HepG2 (cell line): ENCODE data around the gene EIF4EBP3. TPM values are rescaled to one million over a fixed set of nuclear protein-coding genes. Genes with fewer than 3 reads are reported as not detected.
A peak's percentile ranks its signal among the peaks of the same experiment; 100 is the strongest.

Experiments used
- AGO2 ChIP-seq: fragments of 200-400 bp; formaldehyde crosslinking; optimal IDR thresholded peaks from 2 replicates; pipeline ENCODE3; 2017; ENCODE audit warnings: mild to moderate bottlenecking, low read depth, low read length, moderate library complexity
- ARNT ChIP-seq: fragments of 450-650 bp; IDR thresholded peaks from 2 replicates; pipeline ENCODE4 v1.6.1; 2017
- CC2D1A ChIP-seq: sonication (generic); formaldehyde crosslinking; IDR thresholded peaks from 2 replicates; pipeline ENCODE4 v1.8.1; 2023; ENCODE audit warnings: mild to moderate bottlenecking, missing genetic modification reagents
- CERS6 ChIP-seq: sonication (generic); formaldehyde crosslinking; IDR thresholded peaks from 2 replicates; pipeline ENCODE4 v1.5.0; 2020; ENCODE audit warnings: missing genetic modification reagents
- FOXP1 ChIP-seq, 2 experiments: fragments of 450-650 bp in 1 of 2; IDR thresholded peaks; 2 replicates each; pipeline ENCODE4 v1.6.1; 2017 to 2018; ENCODE audit warnings: antibody characterized with exemption in 1 of 2
- GATA4 ChIP-seq: sonication (generic); IDR thresholded peaks from 2 replicates; pipeline ENCODE4 v1.6.1; 2016; ENCODE audit warnings: antibody characterized with exemption, low read depth, borderline replicate concordance
- IRX3 ChIP-seq: sonication (generic); formaldehyde crosslinking; IDR thresholded peaks from 2 replicates; pipeline ENCODE4 v1.8.1; 2023; ENCODE audit warnings: mild to moderate bottlenecking, low read depth, missing genetic modification reagents, borderline replicate concordance
- KDM5B ChIP-seq: sonication (generic); formaldehyde crosslinking; IDR thresholded peaks from 2 replicates; pipeline ENCODE4 v1.4.0; 2020; ENCODE audit warnings: missing genetic modification reagents, mild to moderate bottlenecking, borderline replicate concordance
- MBD4 ChIP-seq: IDR thresholded peaks from 2 replicates; pipeline ENCODE4 v1.6.1; 2012; ENCODE audit warnings: low read length, inconsistent platforms, borderline replicate concordance
- MTF2 ChIP-seq: sonication (generic); formaldehyde crosslinking; IDR thresholded peaks from 2 replicates; pipeline ENCODE4 v1.5.0; 2020; ENCODE audit warnings: missing genetic modification reagents, borderline replicate concordance
- NONO ChIP-seq, 2 experiments: fragments of 450-650 bp in 1 of 2; sonication (generic) in 1 of 2; formaldehyde crosslinking in 1 of 2; IDR thresholded peaks in 1 of 2; conservative IDR thresholded peaks in 1 of 2; 2 replicates each; pipeline versions ENCODE4 v1.6.1 to v1.8.0; 2017 to 2022; ENCODE audit warnings: mild to moderate bottlenecking in 1 of 2, missing genetic modification reagents in 1 of 2, moderate library complexity in 1 of 2
- ZNF17 ChIP-seq: sonication (generic); formaldehyde crosslinking; IDR thresholded peaks from 2 replicates; pipeline ENCODE4 v1.5.0; 2020; ENCODE audit warnings: mild to moderate bottlenecking, missing genetic modification reagents
- ZNF326 ChIP-seq: sonication (generic); formaldehyde crosslinking; IDR thresholded peaks from 2 replicates; pipeline ENCODE4 v1.4.0; 2020; ENCODE audit warnings: missing genetic modification reagents, borderline replicate concordance
- ZNF383 ChIP-seq: sonication (generic); formaldehyde crosslinking; IDR thresholded peaks from 2 replicates; pipeline ENCODE4 v1.4.0; 2020; ENCODE audit warnings: missing genetic modification reagents, mild to moderate bottlenecking, borderline replicate concordance
- ZNF451 ChIP-seq: sonication (generic); formaldehyde crosslinking; IDR thresholded peaks from 2 replicates; pipeline ENCODE4 v1.5.0; 2020; ENCODE audit warnings: mild to moderate bottlenecking, missing genetic modification reagents
- ZNF615 ChIP-seq: sonication (generic); formaldehyde crosslinking; IDR thresholded peaks from 2 replicates; pipeline ENCODE4 v1.5.0; 2020; ENCODE audit warnings: mild to moderate bottlenecking, missing genetic modification reagents, borderline replicate concordance
- ZNF639 ChIP-seq: conservative IDR thresholded peaks from 2 replicates; pipeline ENCODE4 v1.6.1; 2018; ENCODE audit warnings: missing genetic modification reagents
- ZNF850 ChIP-seq: sonication (generic); formaldehyde crosslinking; conservative IDR thresholded peaks from 2 replicates; pipeline ENCODE4 v1.9.0; 2021; ENCODE audit warnings: mild to moderate bottlenecking, missing genetic modification reagents
- ZSCAN12 ChIP-seq: sonication (generic); formaldehyde crosslinking; IDR thresholded peaks from 2 replicates; pipeline ENCODE4 v1.9.0; 2021; ENCODE audit warnings: mild to moderate bottlenecking, missing genetic modification reagents
- polyA plus RNA-seq, 8 experiments: library from polyadenylated mRNA; depleted of rRNA in 3 of 8; stranded (reverse) in 7 of 8; unstranded in 1 of 8; fragments of >200 nt; fragmentation: Illumina TruSeq in 4 of 8; extraction: Trizol in 4 of 8; gene quantifications; 2 replicates each; pipeline versions ENCODE4 v1.2.1 to v1.2.3, GENCODE V29; 2011 to 2016; ENCODE audit warnings: low read depth in 4 of 8, missing spikeins in 1 of 8, mixed read lengths in 1 of 8; ENCODE audit not compliant: insufficient read depth in 1 of 8
- total RNA-seq, 5 experiments: library from RNA; depleted of rRNA; stranded (reverse); fragments of >200 nt; fragmentation: Illumina TruSeq; extraction: Trizol; gene quantifications; 2 replicates each; pipeline ENCODE4 v1.2.3, GENCODE V29; 2016; ENCODE audit warnings: low read depth in 1 of 5
- TF ChIP-seq, protein P1 (sequence below): sonication (generic); formaldehyde crosslinking; IDR thresholded peaks from 2 replicates; pipeline ENCODE4 v1.8.0; 2022; ENCODE audit warnings: missing genetic modification reagents, mild to moderate bottlenecking, moderate library complexity, borderline replicate concordance
- TF ChIP-seq, protein P2 (sequence below): sonication (generic); formaldehyde crosslinking; IDR thresholded peaks from 2 replicates; pipeline ENCODE4 v1.4.0; 2020; ENCODE audit warnings: missing genetic modification reagents

EIF4EBP3 gene
- total and polyA plus RNA-seq, 2 of the 13 experiments (the other 11 are each of a cell fraction or from before 2014, with no cell fraction given): 0.61 to 1.7 TPM

DNA sequence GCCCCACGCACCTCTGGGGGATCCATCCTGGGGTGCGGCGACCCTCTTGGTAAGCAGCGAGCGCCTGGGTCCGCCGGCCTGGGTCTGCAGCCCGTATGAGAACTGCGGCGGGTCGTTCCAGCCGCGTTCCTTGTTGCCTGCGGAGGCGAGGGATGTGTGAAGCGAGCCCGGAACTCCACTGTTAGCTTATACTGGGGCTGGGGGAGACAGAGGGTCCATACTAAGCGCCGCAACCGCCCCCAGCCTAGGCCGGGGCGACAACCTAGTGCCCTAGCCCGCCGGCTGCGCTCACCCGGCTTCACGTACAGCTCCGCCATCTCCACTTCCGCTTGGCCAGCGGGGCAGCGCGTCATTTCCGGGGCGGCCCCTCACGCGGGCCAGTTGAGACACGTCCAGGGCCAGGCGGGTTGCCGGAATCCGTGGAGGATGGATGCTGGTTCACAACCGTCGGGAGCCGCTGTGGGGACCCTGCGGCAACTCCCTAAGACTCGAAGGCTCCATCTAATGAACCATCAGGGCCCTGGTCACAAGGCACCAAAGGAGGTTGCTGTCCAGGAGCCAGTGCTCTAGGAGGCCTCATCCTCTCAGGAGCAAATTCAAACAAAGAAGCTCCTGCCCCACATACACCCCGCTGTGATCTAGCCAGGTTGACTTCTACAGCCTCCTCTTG, 9.8 kb downstream of the EIF4EBP3 start, which contains the start of gene SRA1 (continued):
- TF ChIP-seq ZNF639 (0 out of 2 replicates have a peak, but pooled peaks have one; percentile 71), GATA4 (peak; percentile 73; the same call in 1 of the 2 replicates), ZNF326 (CRISPR knock-in tag) (no peak), FOXP1 (IDR thresholded peaks at IDR 0.05) (no peak), FOXP1 (CRISPR knock-in tag; IDR thresholded peaks at IDR 0.05) (0 out of 2 replicates have a peak, but pooled peaks have one; percentile 8), AGO2 (peak; percentile 95), KDM5B (CRISPR knock-in tag) (peak; percentile 83), ZNF850 (CRISPR knock-in tag) (no peak), CC2D1A (CRISPR knock-in tag) (0 out of 2 replicates have a peak, but pooled peaks have one; percentile 64), MTF2 (CRISPR knock-in tag) (peak; percentile 77; the same call in 1 of the 2 replicates), ZSCAN12 (no peak; the same call in 1 of the 2 replicates), ZNF615 (CRISPR knock-in tag) (peak; percentile 33; the same call in 1 of the 2 replicates), ZNF383 (CRISPR knock-in tag) (no peak), ZNF17 (CRISPR knock-in tag) (peak; percentile 81; the same call in 1 of the 2 replicates), ZNF451 (CRISPR knock-in tag) (peak; percentile 62), IRX3 (CRISPR knock-in tag) (0 out of 2 replicates have a peak, but pooled peaks have one; percentile 23), MBD4 (no peak), ARNT (no peak), NONO (IDR thresholded peaks at IDR 0.05) (no peak), NONO (CRISPR knock-in tag; conservative IDR thresholded peaks at IDR 0.05) (peak; percentile 83), CERS6 (no peak)
- TF ChIP-seq, protein P1, sequence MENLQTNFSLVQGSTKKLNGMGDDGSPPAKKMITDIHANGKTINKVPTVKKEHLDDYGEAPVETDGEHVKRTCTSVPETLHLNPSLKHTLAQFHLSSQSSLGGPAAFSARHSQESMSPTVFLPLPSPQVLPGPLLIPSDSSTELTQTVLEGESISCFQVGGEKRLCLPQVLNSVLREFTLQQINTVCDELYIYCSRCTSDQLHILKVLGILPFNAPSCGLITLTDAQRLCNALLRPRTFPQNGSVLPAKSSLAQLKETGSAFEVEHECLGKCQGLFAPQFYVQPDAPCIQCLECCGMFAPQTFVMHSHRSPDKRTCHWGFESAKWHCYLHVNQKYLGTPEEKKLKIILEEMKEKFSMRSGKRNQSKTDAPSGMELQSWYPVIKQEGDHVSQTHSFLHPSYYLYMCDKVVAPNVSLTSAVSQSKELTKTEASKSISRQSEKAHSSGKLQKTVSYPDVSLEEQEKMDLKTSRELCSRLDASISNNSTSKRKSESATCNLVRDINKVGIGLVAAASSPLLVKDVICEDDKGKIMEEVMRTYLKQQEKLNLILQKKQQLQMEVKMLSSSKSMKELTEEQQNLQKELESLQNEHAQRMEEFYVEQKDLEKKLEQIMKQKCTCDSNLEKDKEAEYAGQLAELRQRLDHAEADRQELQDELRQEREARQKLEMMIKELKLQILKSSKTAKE (CRISPR knock-in tag): 0 out of 2 replicates have a peak, but pooled peaks have one; percentile 8
- TF ChIP-seq, protein P2, sequence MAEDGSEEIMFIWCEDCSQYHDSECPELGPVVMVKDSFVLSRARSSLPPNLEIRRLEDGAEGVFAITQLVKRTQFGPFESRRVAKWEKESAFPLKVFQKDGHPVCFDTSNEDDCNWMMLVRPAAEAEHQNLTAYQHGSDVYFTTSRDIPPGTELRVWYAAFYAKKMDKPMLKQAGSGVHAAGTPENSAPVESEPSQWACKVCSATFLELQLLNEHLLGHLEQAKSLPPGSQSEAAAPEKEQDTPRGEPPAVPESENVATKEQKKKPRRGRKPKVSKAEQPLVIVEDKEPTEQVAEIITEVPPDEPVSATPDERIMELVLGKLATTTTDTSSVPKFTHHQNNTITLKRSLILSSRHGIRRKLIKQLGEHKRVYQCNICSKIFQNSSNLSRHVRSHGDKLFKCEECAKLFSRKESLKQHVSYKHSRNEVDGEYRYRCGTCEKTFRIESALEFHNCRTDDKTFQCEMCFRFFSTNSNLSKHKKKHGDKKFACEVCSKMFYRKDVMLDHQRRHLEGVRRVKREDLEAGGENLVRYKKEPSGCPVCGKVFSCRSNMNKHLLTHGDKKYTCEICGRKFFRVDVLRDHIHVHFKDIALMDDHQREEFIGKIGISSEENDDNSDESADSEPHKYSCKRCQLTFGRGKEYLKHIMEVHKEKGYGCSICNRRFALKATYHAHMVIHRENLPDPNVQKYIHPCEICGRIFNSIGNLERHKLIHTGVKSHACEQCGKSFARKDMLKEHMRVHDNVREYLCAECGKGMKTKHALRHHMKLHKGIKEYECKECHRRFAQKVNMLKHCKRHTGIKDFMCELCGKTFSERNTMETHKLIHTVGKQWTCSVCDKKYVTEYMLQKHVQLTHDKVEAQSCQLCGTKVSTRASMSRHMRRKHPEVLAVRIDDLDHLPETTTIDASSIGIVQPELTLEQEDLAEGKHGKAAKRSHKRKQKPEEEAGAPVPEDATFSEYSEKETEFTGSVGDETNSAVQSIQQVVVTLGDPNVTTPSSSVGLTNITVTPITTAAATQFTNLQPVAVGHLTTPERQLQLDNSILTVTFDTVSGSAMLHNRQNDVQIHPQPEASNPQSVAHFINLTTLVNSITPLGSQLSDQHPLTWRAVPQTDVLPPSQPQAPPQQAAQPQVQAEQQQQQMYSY (CRISPR knock-in tag): peak; percentile 96
